ENCODE measurements around the gene ADARB1.

Gene ADARB1

DNA sequence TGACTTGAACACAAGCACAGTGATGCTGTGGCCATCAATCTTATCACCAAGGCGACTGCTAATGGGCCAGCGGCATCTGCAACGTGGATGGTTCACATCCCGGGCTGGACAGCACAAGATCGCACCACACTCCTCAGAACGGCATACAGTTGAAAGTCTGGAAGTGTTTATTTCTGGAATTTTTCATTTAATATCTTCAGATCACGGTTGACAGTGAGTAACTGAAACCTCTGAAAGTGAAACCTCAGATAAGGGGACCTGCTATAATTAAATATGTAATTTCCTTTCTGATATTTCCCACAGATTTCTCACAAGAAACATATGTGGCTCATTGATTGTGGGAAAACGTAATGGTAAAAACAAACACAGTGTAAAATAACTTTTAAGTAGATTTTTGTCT lies 129.6 kb downstream of the ADARB1 start:
- no peak for DNase-seq (ENCODE audit: low spot score)

DNA sequence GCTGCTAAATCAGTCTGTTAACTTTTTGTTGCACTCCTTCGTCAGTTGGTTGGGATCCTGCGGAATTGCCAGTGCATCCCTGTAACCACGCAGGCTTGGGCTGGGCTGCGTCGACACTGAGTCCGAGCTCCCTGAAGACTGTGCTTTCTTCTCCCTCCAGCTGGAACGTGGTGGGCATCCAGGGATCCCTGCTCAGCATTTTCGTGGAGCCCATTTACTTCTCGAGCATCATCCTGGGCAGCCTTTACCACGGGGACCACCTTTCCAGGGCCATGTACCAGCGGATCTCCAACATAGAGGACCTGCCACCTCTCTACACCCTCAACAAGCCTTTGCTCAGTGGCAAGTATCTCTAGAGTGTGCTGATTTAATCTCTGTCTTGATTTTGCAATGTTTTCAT lies 130.0 kb downstream of the ADARB1 start:
- DNase-seq (ENCODE audit: low spot score): no peak

DNA sequence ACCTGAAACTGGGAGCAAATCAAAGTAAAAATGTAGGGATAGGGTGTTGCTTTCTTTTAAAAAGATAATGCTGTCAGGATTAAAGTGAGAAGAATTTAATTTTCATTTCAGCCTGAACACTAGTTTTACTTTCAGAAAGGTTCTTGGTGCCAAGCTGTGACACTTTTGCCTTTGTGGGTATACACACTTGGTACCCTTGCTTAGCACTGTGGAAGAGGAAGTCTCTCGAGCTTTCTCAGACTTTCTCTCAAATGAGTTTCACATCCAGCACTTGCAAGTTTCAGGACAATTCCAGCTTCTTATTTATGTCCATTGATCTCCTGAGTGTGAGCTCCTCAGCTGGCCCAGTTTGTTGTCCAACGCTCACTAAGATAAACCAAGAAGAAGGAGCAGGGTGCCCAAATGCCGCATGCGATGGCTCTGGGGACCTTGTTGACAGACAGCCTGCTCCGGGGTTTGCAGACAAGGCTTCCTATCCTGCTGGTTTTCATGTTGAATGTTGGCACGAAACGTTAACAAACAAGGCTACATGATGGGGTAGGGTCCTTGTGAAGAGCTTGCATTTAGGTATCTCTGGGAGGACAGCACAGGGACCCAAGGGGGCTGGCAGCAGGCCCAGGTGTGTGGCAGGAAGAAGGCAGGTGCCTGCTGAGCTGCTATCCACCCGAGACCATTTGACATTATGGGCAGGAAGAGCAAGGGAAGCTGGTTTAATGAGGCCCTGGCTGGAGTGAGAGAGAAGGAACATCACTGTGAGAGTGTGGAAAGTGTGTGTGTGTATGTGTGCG lies 133.7 kb downstream of the ADARB1 start:
- DNase-seq (ENCODE audit: low spot score): no peak

DNA sequence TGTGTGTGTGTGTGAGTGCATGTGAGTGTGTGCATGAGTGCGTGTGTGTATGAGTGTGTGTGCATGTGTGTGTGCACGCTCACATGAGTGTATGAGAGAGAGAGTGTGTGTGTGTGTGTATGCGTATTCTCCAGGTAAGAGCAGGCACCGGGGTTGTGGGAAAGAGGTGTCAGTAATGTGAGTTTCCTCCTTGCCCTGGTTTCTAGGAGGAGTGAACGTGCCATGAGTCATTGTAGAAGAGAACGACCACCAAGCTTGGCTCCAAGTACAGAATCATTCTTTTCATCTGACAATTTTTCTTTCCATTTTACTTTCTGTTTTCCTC lies 134.2 kb downstream of the ADARB1 start:
- no peak for DNase-seq (ENCODE audit: low spot score)

DNA sequence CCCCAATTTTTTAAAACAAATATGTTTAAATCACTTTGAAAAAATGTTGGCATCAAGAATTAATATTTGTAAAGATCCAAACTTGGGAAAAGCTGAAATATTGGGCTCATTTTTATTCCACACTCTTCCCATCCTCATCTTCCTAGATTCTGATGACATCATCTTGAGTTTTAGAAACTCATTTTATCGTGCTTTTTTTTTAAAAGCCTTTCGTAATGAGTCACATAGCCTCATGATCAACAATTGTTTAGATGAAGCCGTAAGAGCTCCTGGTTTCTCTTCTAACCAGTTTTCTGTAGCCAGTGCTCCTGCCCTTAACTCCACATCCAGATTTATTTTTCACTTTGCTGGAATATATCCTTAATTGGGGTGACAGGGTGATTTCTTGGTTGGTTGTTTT lies 134.7 kb downstream of the ADARB1 start:
- no peak for DNase-seq (ENCODE audit: low spot score)

DNA sequence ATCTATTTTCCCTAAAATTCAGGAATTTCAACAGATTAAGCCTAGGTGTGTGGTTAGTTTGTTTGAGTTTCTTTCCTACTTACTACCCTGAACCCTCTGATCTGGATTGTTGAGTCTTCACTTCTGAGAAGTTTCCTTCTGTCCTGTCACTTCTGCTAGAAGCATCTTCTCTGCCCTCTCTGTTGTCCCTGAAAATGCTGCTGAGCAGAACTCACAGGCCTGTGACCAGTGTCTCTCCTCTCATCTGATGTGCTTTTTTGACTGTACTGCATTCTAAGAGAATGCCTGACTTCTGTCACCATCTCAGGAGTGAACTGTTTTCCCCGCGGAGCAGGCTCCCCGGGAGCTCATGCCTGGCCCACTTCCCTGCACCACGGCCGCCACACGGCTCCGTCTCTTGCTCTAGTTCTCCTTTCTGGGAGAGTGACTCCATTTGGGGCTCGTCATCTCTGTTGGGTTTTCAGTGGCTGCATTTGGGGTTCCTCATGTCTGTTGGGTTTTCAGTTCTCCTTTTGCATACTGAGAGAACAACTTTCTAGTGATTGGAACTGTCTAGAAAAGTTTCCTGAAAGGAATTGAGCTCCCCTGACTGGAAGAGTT lies 135.4 kb downstream of the ADARB1 start:
- peak; percentile 5 for DNase-seq (ENCODE audit: low spot score)

DNA sequence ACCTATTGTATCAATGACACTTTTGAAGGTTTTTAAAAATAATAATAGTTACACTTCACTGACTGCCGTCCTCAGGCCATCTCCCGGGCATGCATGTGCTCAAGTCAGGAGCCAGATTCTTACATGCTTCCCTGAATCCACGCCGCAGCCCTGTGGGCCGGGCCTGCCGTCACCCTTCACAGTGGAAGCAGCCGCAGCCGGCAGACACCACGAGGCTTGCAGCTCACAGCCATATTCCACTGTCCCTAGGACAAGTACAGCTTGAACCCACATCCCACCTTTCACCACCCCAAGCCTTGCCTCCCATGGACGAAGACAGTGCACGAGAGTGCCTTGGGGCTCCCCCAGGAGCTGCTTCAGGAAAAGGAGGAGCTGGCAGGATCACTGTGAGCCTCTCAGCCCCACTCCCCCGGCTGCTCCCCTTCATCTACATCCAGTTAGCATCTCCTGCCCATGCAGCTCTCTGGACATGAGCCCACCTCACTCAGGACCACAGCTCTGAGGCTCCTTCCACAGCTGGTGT lies 136.1 kb downstream of the ADARB1 start:
- no peak for DNase-seq (ENCODE audit: low spot score)

DNA sequence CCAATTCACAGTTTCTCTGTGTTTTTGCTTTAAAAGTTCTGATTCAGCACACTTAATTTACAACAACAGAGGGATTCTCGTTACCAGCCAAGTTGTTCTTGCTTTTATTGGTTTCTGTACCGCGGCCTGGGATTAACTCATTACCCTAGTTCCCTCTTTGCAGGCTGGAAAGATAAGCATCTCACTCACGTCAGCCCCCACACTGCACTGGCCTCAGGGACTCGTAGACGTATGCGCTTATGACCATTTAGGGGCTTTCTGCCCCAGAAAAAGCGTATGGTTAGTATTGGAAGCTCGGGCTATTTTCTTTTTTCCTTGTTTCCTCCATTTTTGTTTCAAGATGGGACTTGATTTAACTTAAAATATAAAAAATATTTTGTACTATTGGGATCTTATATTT lies 137.3 kb downstream of the ADARB1 start:
- DNase-seq (ENCODE audit: low spot score): no peak

DNA sequence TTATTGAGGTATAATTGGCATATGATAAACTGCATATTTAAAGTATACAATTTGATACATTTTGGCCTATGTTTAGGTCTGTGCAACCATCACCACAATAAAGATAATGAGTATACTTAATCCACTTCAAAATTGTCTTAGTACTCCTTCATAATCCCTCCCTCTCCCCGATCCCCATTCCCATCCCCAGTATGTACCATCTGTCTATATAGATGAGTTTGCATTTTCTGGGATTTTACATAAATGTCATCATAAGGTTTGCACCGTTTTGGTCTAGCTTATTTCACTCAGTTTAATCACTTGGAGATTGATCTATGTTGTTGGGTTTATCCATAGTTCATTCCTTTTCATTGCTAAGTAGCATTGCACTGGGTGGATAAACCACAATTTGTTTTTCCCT lies 139.0 kb downstream of the ADARB1 start:
- no peak for DNase-seq (ENCODE audit: low spot score)

DNA sequence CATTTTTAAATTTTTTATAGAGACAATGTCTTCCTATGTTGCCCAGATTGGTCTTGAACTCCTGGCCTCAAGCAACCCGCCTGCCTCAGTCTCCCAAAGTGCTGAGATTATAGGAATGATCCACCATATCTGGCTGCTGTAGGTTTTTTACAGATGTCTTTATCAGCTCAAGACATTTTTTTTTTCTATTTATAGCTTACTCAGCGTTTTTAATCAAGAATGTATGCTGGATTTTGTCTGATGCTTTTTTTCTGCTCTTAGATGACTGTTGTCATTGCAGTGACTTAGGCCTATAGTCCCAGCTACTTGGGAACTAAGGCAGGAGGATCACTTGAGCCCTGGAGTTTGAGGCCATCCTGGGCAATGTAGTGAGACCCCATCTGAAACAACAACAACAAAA lies 140.8 kb downstream of the ADARB1 start:
- DNase-seq (ENCODE audit: low spot score): no peak

DNA sequence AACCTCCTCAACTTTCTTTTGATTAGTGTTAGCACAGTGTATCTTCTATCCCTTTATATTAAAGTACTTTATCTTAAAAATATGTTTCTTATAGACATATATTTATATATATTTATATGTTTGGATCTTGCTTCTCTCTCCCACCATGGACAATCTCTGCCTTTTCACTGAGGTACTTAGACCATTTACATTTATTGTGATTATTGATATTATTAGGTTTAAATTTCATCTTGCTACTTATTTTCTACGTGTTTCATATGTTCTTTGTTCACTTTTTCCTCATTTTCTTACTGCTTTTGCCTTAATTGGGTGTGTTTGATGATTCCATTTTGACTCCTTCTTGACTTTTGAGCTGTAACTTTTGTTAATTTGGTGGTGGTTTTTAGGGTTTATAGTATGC lies 142.6 kb downstream of the ADARB1 start:
- DNase-seq (ENCODE audit: low spot score): no peak

DNA sequence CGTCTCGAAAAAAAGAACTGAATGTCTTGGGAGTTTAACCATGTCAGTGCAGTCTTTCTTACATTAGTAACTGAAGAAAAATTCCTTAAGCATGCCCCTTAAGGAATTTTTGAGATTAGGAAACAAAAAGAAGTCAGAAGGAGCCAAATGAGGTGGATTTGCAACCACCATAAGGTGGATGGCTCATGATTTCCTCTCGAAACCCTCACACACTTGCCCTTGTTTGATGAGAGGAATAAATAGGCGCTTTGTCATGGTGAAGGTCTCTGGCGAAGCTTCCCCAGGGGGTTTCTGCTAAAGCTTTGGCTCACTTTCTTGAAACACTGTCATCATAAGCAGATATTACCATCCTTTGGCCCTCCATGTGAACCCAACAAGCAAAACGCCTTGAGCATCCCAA lies 145.1 kb downstream of the ADARB1 start:
- DNase-seq (ENCODE audit: low spot score): no peak

DNA sequence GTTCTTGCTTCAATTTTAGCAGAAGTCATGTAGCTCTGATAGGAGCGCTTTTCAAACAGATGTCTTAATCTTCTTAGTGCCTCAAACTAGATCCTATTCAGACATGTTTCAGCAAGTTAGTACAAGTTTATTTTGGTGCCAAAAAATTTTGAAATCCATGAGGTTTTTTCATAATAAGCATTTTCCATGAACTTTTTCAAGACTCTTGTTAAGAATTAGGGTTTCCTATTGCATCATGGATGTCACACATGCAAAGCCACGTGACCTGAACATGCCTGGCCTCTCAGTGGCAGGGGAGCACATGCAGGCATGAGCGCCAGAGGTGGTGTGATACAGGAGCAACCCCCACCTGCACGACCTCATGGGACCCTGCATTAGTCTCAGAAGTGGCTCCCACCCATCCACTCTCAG lies 145.7 kb downstream of the ADARB1 start:
- no peak for DNase-seq (ENCODE audit: low spot score)

DNA sequence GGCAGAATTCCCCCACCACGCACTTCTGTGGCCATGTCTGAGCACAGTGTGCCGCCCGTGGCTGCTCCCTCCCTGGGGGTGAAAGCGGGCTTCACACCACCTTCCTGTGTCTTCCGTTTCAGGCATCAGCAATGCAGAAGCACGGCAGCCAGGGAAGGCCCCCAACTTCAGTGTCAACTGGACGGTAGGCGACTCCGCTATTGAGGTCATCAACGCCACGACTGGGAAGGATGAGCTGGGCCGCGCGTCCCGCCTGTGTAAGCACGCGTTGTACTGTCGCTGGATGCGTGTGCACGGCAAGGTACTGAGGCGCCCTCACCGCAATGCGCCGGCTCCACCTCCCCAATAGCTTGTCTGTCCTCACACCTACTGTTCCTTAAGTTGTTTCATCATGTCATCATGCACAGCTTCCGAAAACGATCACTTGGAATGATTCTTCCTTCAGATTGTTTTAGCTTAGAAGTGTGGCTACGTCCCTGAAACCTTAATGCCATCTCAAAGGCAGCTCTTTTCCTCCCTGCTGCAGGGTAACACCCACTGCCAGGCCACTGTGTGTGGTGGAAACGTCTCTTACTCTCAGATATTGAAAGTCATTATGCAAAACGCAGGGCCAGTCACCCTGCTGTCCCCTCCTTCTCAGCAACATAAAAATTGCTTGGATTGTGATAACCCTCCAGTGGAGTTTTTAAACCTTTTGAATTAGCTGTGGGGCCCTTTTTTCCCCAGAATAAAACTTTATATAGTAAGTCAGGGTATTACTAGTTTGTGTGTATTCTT lies 146.5 kb downstream of the ADARB1 start:
- DNase-seq (ENCODE audit: low spot score): no peak

DNA sequence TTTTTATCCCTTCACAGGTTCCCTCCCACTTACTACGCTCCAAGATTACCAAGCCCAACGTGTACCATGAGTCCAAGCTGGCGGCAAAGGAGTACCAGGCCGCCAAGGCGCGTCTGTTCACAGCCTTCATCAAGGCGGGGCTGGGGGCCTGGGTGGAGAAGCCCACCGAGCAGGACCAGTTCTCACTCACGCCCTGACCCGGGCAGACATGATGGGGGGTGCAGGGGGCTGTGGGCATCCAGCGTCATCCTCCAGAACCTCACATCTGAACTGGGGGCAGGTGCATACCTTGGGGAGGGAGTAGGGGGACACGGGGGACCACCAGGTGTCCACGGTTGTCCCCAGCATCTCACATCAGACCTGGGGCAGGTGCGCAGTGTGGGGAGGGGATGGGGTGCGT lies 147.6 kb downstream of the ADARB1 start:
- no peak for DNase-seq (ENCODE audit: low spot score)

DNA sequence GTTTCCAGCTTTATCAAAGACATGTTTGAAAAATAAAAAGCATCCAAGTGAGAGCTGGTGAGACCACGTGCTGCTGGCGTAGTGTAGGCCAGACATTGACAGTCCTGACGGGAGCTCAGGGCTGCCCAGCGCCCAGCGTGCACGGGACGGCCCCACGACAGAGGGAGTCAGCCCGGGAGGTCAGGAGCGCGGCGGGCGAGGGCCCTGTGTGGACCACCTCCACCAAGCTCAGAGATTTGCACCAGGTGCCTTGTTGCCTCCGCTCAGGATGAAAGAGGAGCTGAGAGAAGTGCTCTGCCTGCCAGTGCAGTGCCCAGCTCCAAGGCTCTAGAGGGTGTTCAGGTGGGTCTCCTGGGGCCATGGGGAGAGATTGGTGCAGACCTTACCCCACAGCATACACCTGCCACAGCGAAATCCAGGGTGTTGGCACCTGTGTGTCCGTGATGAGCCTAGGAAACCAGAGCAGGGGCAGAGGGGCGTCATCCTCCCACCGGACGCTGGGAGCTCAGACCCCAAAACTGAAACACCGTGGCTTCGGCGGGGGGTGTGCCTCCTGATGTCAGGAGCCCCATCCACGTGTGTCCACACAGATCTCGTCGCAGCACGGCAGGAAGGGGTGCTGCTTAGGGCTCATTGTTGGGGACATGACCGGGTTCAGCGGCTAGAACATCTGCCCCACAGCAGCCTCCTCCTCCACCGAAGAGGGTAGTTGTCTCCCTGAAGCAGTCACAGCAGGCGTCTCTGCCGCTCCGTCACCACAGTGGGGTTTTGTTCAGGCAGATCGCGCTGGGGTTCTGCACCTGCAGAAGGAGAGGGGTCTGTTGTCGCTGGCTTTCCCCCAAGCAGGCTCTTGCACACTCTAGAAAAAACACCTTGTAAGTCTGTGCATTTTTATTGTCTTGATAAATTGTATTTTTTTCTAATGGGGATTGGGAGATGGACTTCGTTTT lies 149.1 kb downstream of the ADARB1 start:
- no peak for DNase-seq (ENCODE audit: low spot score)

DNA sequence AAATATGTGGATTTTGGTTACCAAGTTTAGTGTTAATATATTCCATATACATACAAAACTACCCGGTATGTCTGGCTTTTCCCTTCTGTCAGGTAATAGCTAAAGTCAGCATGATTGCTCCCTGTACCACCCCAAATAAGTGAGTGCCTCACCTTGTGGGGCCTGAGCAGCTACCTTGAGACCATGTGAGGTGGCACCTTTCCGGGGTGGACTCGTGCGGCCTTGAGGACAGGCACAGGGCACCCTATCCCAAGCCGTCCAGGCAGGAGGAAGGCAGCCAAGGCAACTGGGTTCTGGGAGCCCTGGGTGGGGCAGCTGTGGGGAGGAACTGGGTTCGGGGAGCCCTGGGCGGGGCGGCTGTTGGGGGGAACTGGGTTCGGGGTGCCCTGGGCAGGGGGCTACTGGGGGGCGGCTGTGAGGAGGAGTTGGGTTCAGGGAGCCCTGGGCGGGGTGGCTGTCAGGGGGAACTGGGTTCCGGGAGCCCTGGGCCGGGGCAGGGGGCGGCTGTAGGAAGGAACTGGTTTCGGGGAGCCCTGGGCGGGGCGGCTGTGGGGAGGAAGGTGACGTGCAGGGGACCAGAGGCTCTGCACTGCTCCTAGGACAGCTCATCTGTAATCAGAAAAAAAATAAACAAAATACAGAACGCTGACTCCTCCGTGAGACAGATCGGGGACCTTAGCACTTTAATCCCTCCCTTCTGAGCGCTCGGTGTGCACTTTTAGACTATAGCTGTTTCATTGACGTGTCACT lies 150.0 kb downstream of the ADARB1 start:
- no peak for DNase-seq (ENCODE audit: low spot score)

DNA sequence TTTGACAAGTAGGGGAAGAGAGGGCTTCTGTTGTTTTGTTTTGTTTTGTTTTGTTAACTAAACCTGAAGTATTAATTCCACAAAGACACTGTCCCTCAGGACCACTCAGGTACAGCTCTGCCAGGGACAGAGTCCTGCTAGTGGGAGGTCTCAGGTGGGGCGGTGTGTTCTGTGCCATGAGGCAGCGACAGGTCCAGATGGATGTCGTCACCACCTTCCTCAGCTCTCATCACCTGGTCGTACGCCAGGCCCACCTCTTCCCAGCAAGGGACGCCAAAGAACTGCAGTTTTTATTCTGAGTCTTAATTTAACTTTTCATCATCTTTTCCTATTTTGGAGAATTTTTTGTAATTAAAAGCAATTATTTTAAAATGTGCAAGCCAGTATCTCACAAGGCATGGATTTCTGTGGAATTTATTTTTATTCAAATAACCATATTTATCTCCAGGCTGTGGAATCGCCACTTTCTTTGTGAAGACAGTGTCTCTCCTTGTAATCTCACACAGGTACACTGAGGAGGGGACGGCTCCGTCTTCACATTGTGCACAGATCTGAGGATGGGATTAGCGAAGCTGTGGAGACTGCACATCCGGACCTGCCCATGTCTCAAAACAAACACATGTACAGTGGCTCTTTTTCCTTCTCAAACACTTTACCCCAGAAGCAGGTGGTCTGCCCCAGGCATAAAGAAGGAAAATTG lies 150.8 kb downstream of the ADARB1 start:
- DNase-seq (ENCODE audit: low spot score): no peak

DNA sequence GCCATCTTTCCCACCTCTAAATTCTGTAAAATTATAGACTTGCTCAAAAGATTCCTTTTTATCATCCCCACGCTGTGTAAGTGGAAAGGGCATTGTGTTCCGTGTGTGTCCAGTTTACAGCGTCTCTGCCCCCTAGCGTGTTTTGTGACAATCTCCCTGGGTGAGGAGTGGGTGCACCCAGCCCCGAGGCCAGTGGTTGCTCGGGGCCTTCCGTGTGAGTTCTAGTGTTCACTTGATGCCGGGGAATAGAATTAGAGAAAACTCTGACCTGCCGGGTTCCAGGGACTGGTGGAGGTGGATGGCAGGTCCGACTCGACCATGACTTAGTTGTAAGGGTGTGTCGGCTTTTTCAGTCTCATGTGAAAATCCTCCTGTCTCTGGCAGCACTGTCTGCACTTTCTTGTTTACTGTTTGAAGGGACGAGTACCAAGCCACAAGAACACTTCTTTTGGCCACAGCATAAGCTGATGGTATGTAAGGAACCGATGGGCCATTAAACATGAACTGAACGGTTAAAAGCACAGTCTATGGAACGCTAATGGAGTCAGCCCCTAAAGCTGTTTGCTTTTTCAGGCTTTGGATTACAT lies 151.5 kb downstream of the ADARB1 start:
- no peak for DNase-seq (ENCODE audit: low spot score)

Measured in NAMALWA (cell line).